NCI-H524 (cell line): ENCODE data around the gene SEMA5A.
A peak's percentile ranks its signal among the peaks of the same experiment; 100 is the strongest.

ENCODE experiments used
- DNase-seq, 2 experiments: peaks; one replicate each; lab custom pipeline; 2025; lab: John Stamatoyannopoulos, UW

SEMA5A gene

DNA sequence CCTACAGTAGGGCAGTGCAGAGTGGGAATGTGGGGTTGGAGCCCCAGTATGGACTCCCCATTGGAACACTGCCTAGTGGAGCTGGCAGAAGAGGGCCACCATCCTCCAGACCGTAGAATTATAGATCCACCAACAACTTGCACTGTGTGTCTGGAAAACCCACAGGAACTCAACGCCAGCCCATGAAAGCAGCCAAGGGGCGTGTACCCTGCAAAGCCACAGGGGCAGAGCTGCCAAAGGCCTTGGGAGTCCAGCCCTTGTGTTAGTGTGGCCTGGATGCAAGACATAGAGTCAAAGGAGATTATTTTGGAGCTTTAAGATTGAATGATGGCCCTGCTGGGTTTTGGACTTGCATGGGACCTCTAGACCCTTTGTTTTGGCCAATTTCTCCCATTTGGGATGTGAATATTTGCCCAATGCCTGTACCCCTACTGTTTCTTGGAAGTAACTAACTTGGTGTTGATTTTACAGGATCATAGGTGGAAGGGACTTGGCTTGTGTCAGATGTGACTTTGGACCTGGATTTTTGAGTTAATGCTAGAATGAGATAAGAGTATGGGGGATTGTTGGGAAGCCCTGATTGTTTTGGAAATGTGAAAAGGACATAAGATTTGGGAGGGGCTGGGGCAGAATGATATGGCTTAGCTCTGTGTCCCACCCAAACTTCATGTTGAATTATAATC, 266.8 kb downstream of the SEMA5A start:
- no peak for DNase-seq

- no peak for DNase-seq
Measured at GRCh38 chr5:9269014-9269413, 276.9 kb downstream of the SEMA5A start.

- DNase-seq, result no peak
Measured at GRCh38 chr5:9268226-9268625, 277.6 kb downstream of the SEMA5A start.

- no peak for DNase-seq
Measured at GRCh38 chr5:9265441-9266287, 280.2 kb downstream of the SEMA5A start.

DNA sequence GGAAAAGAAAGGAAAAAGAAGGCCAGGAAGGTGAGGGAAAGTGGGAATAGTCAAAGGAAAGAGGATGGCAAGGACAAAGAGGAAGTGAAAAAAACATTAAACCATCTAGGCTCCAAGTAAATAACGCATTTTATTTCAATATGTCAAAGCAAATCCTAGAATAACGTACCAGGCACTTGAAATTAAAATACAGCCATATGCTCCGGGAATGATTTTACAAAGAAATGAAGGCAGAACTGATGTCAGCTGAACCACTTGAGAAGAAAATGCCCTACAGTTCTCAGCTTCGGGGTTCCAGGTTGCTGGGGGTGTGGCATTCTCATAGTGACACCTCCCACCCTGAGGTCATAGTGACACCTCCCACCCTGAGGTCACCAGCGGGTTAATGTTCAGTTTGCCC, 281.6 kb downstream of the SEMA5A start:
- DNase-seq, result peak in 1 of 2 experiments; percentile 37

GRCh38 chr5:9263656-9264055, 282.2 kb downstream of the SEMA5A start:
- DNase-seq, result no peak

DNA sequence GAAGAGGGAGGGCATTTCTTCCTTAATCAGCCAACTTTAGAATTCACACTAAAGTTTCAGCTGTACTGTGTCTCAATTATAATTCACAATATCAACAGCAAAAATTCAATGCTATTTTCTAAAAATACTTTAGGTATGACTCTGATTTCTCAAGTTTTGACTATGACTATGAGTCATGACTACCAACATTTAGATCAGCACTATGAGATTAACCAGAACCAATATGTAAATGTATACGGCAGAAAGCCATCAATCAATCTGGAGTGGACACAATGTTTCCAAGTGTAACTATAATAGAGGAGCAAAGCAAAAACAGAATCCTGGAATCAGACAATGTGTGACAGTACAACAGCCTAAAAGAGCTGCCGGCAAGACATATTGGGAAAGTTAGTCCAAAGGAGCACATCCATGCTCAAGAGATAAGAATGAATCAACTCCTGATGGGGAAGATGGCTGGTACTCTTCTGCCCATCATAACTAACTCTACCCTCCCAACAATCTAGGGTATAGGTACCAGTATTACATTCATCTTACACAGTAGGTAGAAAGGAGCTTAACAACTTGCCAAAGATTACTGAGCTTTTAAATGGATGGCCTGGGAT, 294.4 kb downstream of the SEMA5A start:
- DNase-seq, result no peak

- DNase-seq, result no peak
Measured at GRCh38 chr5:9249231-9249630, 296.6 kb downstream of the SEMA5A start.

GRCh38 chr5:9245071-9245470, 300.8 kb downstream of the SEMA5A start:
- DNase-seq, result no peak

GRCh38 chr5:9244417-9244816, 301.5 kb downstream of the SEMA5A start:
- no peak for DNase-seq

GRCh38 chr5:9241479-9242305, 304.2 kb downstream of the SEMA5A start:
- DNase-seq, result no peak

GRCh38 chr5:9240431-9240830, 305.4 kb downstream of the SEMA5A start:
- no peak for DNase-seq

DNA sequence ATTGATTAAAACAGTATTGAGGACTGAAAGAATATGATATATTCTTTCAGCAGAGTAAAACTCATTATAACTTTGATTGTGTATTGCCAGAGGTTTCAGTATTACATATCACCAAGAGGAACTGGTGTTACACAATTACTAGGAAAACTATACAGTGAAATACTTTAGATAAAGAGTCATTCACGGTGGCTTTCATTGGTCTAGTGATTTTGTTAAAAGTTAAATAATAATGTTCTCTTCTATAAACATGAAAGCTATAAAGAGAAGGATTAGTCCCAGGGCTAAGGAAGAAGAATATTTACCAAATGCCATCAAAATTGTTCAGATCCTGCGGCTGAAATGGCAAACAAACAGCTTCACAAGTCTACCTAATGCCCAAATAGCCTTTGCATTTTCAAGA, 306.2 kb downstream of the SEMA5A start:
- no peak for DNase-seq

DNA sequence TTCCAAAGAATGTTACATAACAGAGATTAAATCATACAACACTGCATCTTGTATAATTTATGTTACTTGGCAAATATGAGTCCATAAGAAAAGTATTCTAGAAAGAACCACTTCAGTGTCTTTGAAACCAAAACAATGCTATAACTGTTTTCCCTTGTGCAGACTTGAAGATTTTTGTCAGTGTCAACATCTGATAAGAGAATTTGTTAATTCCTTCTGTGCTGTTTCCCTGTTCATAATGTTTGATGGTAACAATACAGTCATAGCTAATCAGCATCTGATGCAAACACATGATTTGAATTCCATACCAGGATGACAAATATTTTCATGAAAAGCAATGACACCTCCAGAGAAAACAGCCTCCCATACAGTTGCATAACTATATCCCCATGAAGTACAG, 306.8 kb downstream of the SEMA5A start:
- no peak for DNase-seq

DNA sequence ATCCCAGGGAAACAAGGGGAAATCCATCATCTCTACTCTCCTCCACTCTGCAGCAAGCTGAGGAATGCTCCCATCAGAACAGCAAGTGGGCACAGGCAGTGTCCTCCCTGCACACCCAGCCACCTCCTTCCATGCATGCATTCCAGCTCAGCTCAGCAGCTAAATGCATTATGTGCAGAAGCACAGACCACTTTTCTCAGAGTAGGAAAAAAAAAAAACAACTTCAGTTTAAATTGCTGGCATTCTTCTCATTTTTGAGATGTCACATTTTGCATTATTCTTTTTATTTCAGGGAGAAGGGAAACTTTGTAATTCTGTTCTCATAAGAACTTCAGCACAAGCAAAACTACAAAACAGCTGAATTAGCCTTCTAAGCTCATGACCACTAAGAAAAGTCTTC, 312.2 kb downstream of the SEMA5A start:
- no peak for DNase-seq

GRCh38 chr5:9233035-9233434, 312.8 kb downstream of the SEMA5A start:
- no peak for DNase-seq

- DNase-seq, result no peak
Measured at GRCh38 chr5:9231842-9232241, 314.0 kb downstream of the SEMA5A start.

- DNase-seq, result no peak
Measured at GRCh38 chr5:9230355-9230754, 315.5 kb downstream of the SEMA5A start.

- no peak for DNase-seq
Measured at GRCh38 chr5:9226016-9226536, 319.8 kb downstream of the SEMA5A start.

GRCh38 chr5:9222054-9222976, 323.6 kb downstream of the SEMA5A start:
- DNase-seq, result peak; percentile 76 to 91

DNA sequence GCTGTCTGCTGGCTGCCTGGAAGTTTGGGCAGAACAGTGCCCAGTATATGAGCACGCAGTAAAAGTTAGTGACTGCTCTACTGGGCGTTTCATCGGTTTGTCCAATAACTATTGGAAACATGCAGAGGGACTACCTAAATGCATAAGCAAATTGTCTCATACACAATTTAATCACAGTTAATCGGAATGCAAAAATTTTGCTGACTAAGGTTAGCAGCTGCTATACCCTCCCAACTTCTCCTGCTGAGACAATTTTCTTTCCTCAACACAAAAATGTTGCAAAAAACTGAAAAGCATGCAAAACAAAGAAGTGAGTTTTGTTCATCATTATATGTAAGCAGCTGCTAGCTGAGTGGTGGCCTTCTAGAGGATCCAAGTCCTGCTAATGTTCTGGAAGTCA, 327.5 kb downstream of the SEMA5A start:
- no peak for DNase-seq
